Trophoblast cell (in vitro differentiated cells and primary cell): ENCODE measurements around the gene SUCLG2.

Source experiments
- DNase-seq, 2 donors: peaks; one replicate each; pipeline ENCODE4 v3.0.0-alpha.2; 2016
- H2AFZ ChIP-seq: 2 replicates; pipeline ENCODE4 v1.6.1; 2013; ENCODE audit warnings: low read length, moderate library complexity, mild to moderate bottlenecking; ENCODE audit not compliant: insufficient read depth, poor library complexity
- H2AK5ac ChIP-seq: 2 replicates; pipeline ENCODE4 v1.6.1; 2013; ENCODE audit warnings: mild to moderate bottlenecking, low read length
- H2BK120ac ChIP-seq: 2 replicates; pipeline ENCODE4 v1.6.1; 2013; ENCODE audit warnings: low read length, mild to moderate bottlenecking, moderate library complexity; ENCODE audit not compliant: insufficient read depth, poor library complexity
- H2BK12ac ChIP-seq: 2 replicates; pipeline ENCODE4 v1.6.1; 2013; ENCODE audit warnings: mild to moderate bottlenecking, low read length, moderate library complexity
- H2BK5ac ChIP-seq: 2 replicates; pipeline ENCODE4 v1.6.1; 2013; ENCODE audit warnings: low read length, low read depth, moderate library complexity, mild to moderate bottlenecking; ENCODE audit not compliant: poor library complexity
- H3K14ac ChIP-seq: 2 replicates; pipeline ENCODE4 v1.6.1; 2013; ENCODE audit warnings: mild to moderate bottlenecking, low read length
- H3K18ac ChIP-seq: 2 replicates; pipeline ENCODE4 v1.6.1; 2013; ENCODE audit warnings: mild to moderate bottlenecking, low read length
- H3K23ac ChIP-seq: 2 replicates; pipeline ENCODE4 v1.6.1; 2013; ENCODE audit warnings: low read length
- H3K27ac ChIP-seq: 2 replicates; pipeline ENCODE4 v1.5.1; 2013; ENCODE audit warnings: low read depth, mild to moderate bottlenecking, inconsistent platforms, low read length, moderate library complexity
- H3K27me3 ChIP-seq: 2 replicates; pipeline ENCODE4 v1.6.1; 2013; ENCODE audit warnings: inconsistent platforms, mild to moderate bottlenecking, low read length, moderate library complexity; ENCODE audit not compliant: insufficient read depth
- H3K36me3 ChIP-seq, 2 experiments: 1 replicate in 1 of 2; 2 replicates in 1 of 2; pipeline ENCODE4 v1.6.1; 2013; ENCODE audit warnings: low read length in 2 of 2, mild to moderate bottlenecking in 2 of 2, moderate library complexity in 1 of 2; ENCODE audit not compliant: insufficient read depth in 2 of 2, control insufficient read depth in 1 of 2
- H3K4ac ChIP-seq: 2 replicates; pipeline ENCODE4 v1.6.1; 2013; ENCODE audit warnings: low read depth, mild to moderate bottlenecking, low read length, moderate library complexity
- H3K4me1 ChIP-seq, 2 experiments: 1 replicate in 1 of 2; 2 replicates in 1 of 2; pipeline ENCODE4 v1.6.1; 2013; ENCODE audit warnings: low read length in 2 of 2, mild to moderate bottlenecking in 2 of 2, moderate library complexity in 1 of 2; ENCODE audit not compliant: insufficient read depth in 2 of 2, control insufficient read depth in 1 of 2
- H3K4me2 ChIP-seq: 2 replicates; pipeline ENCODE4 v1.6.1; 2013; ENCODE audit warnings: inconsistent platforms, mild to moderate bottlenecking, low read length, moderate library complexity
- H3K4me3 ChIP-seq: 2 replicates; pipeline ENCODE4 v1.5.1; 2013; ENCODE audit warnings: mild to moderate bottlenecking, low read depth, low read length, inconsistent platforms
- H3K79me1 ChIP-seq: one replicate; pipeline ENCODE4 v1.6.1; 2013; ENCODE audit warnings: low read length
- H3K79me2 ChIP-seq: 2 replicates; pipeline ENCODE4 v1.6.1; 2013; ENCODE audit warnings: low read length, mild to moderate bottlenecking; ENCODE audit not compliant: control insufficient read depth, insufficient read depth, poor library complexity
- H3K9ac ChIP-seq: 2 replicates; pipeline ENCODE4 v1.6.1; 2013; ENCODE audit warnings: mild to moderate bottlenecking, low read length
- H3K9me3 ChIP-seq: 2 replicates; pipeline ENCODE4 v1.6.1; 2013; ENCODE audit warnings: low read depth, mild to moderate bottlenecking, control low read depth, inconsistent platforms, low read length; ENCODE audit not compliant: insufficient read depth
- H4K12ac ChIP-seq: 2 replicates; pipeline ENCODE4 v1.6.1; 2013; ENCODE audit warnings: low read depth, mild to moderate bottlenecking, low read length, moderate library complexity
- H4K8ac ChIP-seq: 2 replicates; pipeline ENCODE4 v1.6.1; 2013; ENCODE audit warnings: low read depth, mild to moderate bottlenecking, low read length, moderate library complexity
- H4K91ac ChIP-seq: one replicate; pipeline ENCODE4 v1.6.1; 2013; ENCODE audit warnings: low read depth, mild to moderate bottlenecking, low read length, moderate library complexity
- WGBS: extraction: QIAGEN DNeasy Blood & Tissue Kit; methylation state at CpG from one replicate; pipeline ENCODE4 v1.1.7; 2013; ENCODE audit warnings: missing lambda C conversion rate; ENCODE audit not compliant: insufficient read length, insufficient coverage; ENCODE audit errors: extremely low coverage; 5-methylcytosine and 5-hydroxymethylcytosine counted together

SUCLG2 gene

GRCh38 chr3:67509471-67510075, 144.8 kb downstream of the SUCLG2 start:
- no peak overlapping the region for H2AK5ac ChIP-seq
- H2BK12ac ChIP-seq = no peak overlapping the region
- no peak overlapping the region for H4K91ac ChIP-seq
- no peaks in the 10 kb centered on the region for H3K9me3 ChIP-seq
- H3K4me2 ChIP-seq = no peak overlapping the region
- no CpG with 5 or more reads among the region's 4 CpGs for WGBS
- DNase-seq = no peak
- H3K36me3 ChIP-seq = peaks cover 0 to 2% of the 10 kb centered on the region in 2 experiments
- no peak overlapping the region for H3K4ac ChIP-seq
- H2BK120ac ChIP-seq = no peak overlapping the region
- H3K27ac ChIP-seq = no peak overlapping the region
- H4K12ac ChIP-seq = no peak overlapping the region
- no peak overlapping the region for H3K18ac ChIP-seq
- no peak overlapping the region for H2BK5ac ChIP-seq
- H3K4me1 ChIP-seq = no peaks in the 10 kb centered on the region
- no peaks in the 10 kb centered on the region for H3K27me3 ChIP-seq
- H3K23ac ChIP-seq = no peak overlapping the region
- H3K79me1 ChIP-seq = no peaks in the 10 kb centered on the region
- H3K9ac ChIP-seq = no peak overlapping the region
- no peak overlapping the region for H3K4me3 ChIP-seq
- no peak overlapping the region for H2AFZ ChIP-seq
- no peak overlapping the region for H3K14ac ChIP-seq
- no peak overlapping the region for H4K8ac ChIP-seq
- H3K79me2 ChIP-seq = no peaks in the 10 kb centered on the region

DNA sequence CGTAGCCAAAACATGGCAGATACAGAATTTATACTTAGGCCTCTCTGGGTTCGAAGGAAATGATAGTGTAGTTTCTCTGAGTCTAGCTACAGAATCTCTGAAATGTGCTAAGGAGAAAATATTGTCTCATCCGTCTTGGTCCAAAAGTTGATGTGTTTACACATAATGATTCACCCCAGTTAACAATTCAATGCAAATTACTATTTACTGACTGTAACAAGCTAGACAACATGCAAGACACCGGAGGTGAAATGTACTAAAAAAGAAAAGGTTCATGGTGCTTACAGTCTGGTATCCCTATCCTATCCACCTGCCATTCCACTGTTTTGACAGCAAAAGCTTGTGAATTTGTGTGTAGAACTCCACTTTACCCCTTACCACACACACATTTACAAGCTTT, 146.8 kb downstream of the SUCLG2 start:
- no CpG with 5 or more reads among the region's 4 CpGs for WGBS
- no peak overlapping the region for H4K8ac ChIP-seq
- no peak overlapping the region for H3K18ac ChIP-seq
- no peaks in the 10 kb centered on the region for H3K4me1 ChIP-seq
- no peaks in the 10 kb centered on the region for H3K79me1 ChIP-seq
- H3K23ac ChIP-seq = no peak overlapping the region
- H3K9ac ChIP-seq = no peak overlapping the region
- H3K4ac ChIP-seq = no peak overlapping the region
- H2AK5ac ChIP-seq = no peak overlapping the region
- H3K4me2 ChIP-seq = no peak overlapping the region
- no peaks in the 10 kb centered on the region for H3K79me2 ChIP-seq
- H2BK120ac ChIP-seq = no peak overlapping the region
- no peak overlapping the region for H4K91ac ChIP-seq
- no peak overlapping the region for H3K27ac ChIP-seq
- H3K14ac ChIP-seq = no peak overlapping the region
- DNase-seq = no peak
- H2BK5ac ChIP-seq = no peak overlapping the region
- H3K9me3 ChIP-seq = no peaks in the 10 kb centered on the region
- no peak overlapping the region for H3K4me3 ChIP-seq
- no peak overlapping the region for H4K12ac ChIP-seq
- peaks cover 0 to 2% of the 10 kb centered on the region in 2 experiments for H3K36me3 ChIP-seq
- H2BK12ac ChIP-seq = no peak overlapping the region
- no peak overlapping the region for H2AFZ ChIP-seq
- H3K27me3 ChIP-seq = no peaks in the 10 kb centered on the region

- Histone ChIP-seq H3K27me3 (no peaks in the 10 kb centered on the region), H2BK12ac (no peak overlapping the region), H3K18ac (no peak overlapping the region), H3K4me3 (no peak overlapping the region), H2AFZ (no peak overlapping the region), H4K8ac (no peak overlapping the region), H3K9me3 (no peaks in the 10 kb centered on the region), H3K79me2 (no peaks in the 10 kb centered on the region), H2BK120ac (no peak overlapping the region), H3K27ac (no peak overlapping the region), H3K4ac (no peak overlapping the region), H2AK5ac (no peak overlapping the region), H3K36me3 (no peaks in the 10 kb centered on the region), H3K23ac (no peak overlapping the region), H3K4me2 (no peak overlapping the region), H2BK5ac (no peak overlapping the region), H4K12ac (no peak overlapping the region), H3K79me1 (no peaks in the 10 kb centered on the region), H3K14ac (no peak overlapping the region), H4K91ac (no peak overlapping the region), H3K4me1 (no peaks in the 10 kb centered on the region), H3K9ac (no peak overlapping the region)
- no CpG with 5 or more reads among the region's 2 CpGs for WGBS
- DNase-seq = no peak
Observed at GRCh38 chr3:67500709-67501108, 153.7 kb downstream of the SUCLG2 start.

DNA sequence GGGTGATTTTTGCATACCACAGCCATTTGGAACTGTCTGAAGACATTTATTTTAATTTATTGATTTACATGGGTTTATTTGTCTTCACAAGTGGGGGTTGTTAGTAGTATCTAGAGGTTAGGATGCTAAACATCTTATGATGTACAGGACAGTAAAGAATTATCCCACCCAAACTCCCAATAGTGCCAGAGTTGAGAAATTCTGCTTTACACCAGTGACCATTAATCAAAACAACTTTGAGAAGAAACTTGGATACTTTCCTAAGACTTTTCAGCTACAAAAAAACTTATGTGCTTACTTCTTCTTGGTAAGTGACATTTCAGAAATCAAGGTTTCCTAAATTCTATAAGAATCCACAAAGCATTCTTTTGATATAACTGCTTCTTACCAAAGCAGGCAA, 156.7 kb downstream of the SUCLG2 start:
- Histone ChIP-seq H3K4me1 (no peaks in the 10 kb centered on the region), H3K36me3 (peaks cover 0 to 1% of the 10 kb centered on the region in 2 experiments)

More for the DNA sequence above, 156.7 kb downstream of the SUCLG2 start:
- Histone ChIP-seq H2AK5ac (no peak overlapping the region), H4K12ac (no peak overlapping the region), H2BK120ac (no peak overlapping the region), H4K8ac (no peak overlapping the region), H3K9me3 (no peaks in the 10 kb centered on the region), H3K79me2 (no peaks in the 10 kb centered on the region), H3K18ac (no peak overlapping the region), H3K4me3 (no peak overlapping the region), H3K27me3 (no peaks in the 10 kb centered on the region), H3K9ac (no peak overlapping the region), H3K4me2 (no peak overlapping the region), H2BK12ac (no peak overlapping the region), H2AFZ (no peak overlapping the region), H3K4ac (no peak overlapping the region), H3K23ac (no peak overlapping the region), H2BK5ac (no peak overlapping the region), H3K79me1 (no peaks in the 10 kb centered on the region), H3K14ac (no peak overlapping the region), H4K91ac (no peak overlapping the region), H3K27ac (no peak overlapping the region)
- DNase-seq = no peak
